AG04450 (cell line): ENCODE data around the gene GMEB1. TPM values are rescaled to one million over a fixed set of nuclear protein-coding genes. Genes with fewer than 3 reads are reported as not detected.

Source experiments
- CTCF ChIA-PET: fragments of 300-600, 350-600 bp; formaldehyde crosslinking; extraction: SDS; loops from one replicate; lab custom pipeline; 2022; ENCODE audit warnings: antibody characterized with exemption, inconsistent platforms; lab: Charles Lee
- POLR2A ChIA-PET: fragments of 350-600 bp; formaldehyde crosslinking; extraction: SDS; loops from one replicate; lab custom pipeline; 2021; ENCODE audit warnings: antibody characterized with exemption, inconsistent platforms; lab: Yijun Ruan, JAX
- DNase-seq: peaks from one replicate; pipeline ENCODE4 v3.0.0-alpha.2; 2011; ENCODE audit warnings: low read depth, low spot score
- H3K27ac ChIP-seq: one replicate; pipeline ENCODE4 v1.5.1; 2012; ENCODE audit warnings: low read depth, low read length, control low read depth
- H3K27me3 ChIP-seq: one replicate; pipeline ENCODE4 v1.6.0; 2012; ENCODE audit warnings: low read length; ENCODE audit not compliant: control insufficient read depth, insufficient read depth
- H3K4me3 ChIP-seq: 2 replicates; pipeline ENCODE4 v1.5.1; 2011; ENCODE audit warnings: mild to moderate bottlenecking, low read depth, low read length, control low read depth
- H3K9me3 ChIP-seq: 2 replicates; pipeline ENCODE4 v1.5.1; 2012; ENCODE audit warnings: low read length; ENCODE audit not compliant: control insufficient read depth, insufficient read depth
- CTCF ChIP-seq: IDR thresholded peaks from 2 replicates; pipeline ENCODE4 v1.5.1; 2011; ENCODE audit warnings: low read depth, low read length, control low read depth, inconsistent platforms
- polyA minus RNA-seq: library from RNA; depleted of rRNA, polyadenylated mRNA; stranded (reverse); fragments of >200 nt; gene quantifications from 2 replicates; pipeline ENCODE4 v1.2.3, GENCODE V29; 2011; rRNA and poly(A)+ RNA removed
- polyA plus RNA-seq: library from polyadenylated mRNA; depleted of rRNA; stranded (reverse); fragments of >200 nt; gene quantifications from 2 replicates; pipeline ENCODE4 v1.2.3, GENCODE V29; 2011; rRNA removed

GMEB1 gene, protein sequence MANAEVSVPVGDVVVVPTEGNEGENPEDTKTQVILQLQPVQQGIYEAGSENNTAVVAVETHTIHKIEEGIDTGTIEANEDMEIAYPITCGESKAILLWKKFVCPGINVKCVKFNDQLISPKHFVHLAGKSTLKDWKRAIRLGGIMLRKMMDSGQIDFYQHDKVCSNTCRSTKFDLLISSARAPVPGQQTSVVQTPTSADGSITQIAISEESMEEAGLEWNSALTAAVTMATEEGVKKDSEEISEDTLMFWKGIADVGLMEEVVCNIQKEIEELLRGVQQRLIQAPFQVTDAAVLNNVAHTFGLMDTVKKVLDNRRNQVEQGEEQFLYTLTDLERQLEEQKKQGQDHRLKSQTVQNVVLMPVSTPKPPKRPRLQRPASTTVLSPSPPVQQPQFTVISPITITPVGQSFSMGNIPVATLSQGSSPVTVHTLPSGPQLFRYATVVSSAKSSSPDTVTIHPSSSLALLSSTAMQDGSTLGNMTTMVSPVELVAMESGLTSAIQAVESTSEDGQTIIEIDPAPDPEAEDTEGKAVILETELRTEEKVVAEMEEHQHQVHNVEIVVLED
- polyA plus RNA-seq (6.2 and 6.5 TPM in 2 replicates), polyA minus RNA-seq (9.9 and 11.9 TPM in 2 replicates)

GRCh38 chr1:28668191-28668955, at the start of gene GMEB1:
TSS of gene GMEB1 (plus strand) at chr1:28668784. CDS start at chr1:28683613, 14,829 bp downstream.
- CTCF ChIA-PET = interaction anchor here (2.6 kb wide), 1 partner anchor 68 kb away, joined by 20 read pairs; the partner anchor contains the start of gene YTHDF2
- Histone ChIP-seq H3K27ac (peak within 1 kb of the TSS; percentile 93), H3K27me3 (no peaks in the 10 kb centered on the region), H3K9me3 (no peaks in the 10 kb centered on the region; the same call in 1 of the 2 replicates), H3K4me3 (peak within 1 kb of the TSS; percentile 75)
- no peak for DNase-seq
- no peak for TF ChIP-seq CTCF
- POLR2A ChIA-PET = interaction anchor here (0.6 to 4.4 kb wide), 7 partner anchors 15 to 68 kb away, joined by 3 to 40 read pairs (median 4); partner anchors contain the start of genes RNU11, TAF12 and YTHDF2

GRCh38 chr1:28631713-28632112, 36.9 kb upstream of the GMEB1 start:
- Histone ChIP-seq H3K27me3 (no peaks in the 10 kb centered on the region), H3K9me3 (no peaks in the 10 kb centered on the region), H3K4me3 (no peak overlapping the region), H3K27ac (no peak overlapping the region)
- DNase-seq = no peak
- POLR2A ChIA-PET = no interaction called here
- TF ChIP-seq CTCF = no peak
- CTCF ChIA-PET = interaction anchor here (0.6 kb wide), 1 partner anchor 152 kb away, joined by 4 read pairs; no protein-coding TSS in a partner anchor

GRCh38 chr1:28632560-28632959, 36.0 kb upstream of the GMEB1 start:
- no peak overlapping the region for H3K4me3 ChIP-seq
- no peak overlapping the region for H3K27ac ChIP-seq
- ChIA-PET CTCF (no interaction called here), POLR2A (no interaction called here)
- H3K9me3 ChIP-seq = no peaks in the 10 kb centered on the region
- no peak for DNase-seq
- H3K27me3 ChIP-seq = no peaks in the 10 kb centered on the region
- TF ChIP-seq CTCF = no peak

- TF ChIP-seq CTCF = peak; percentile 38
- Histone ChIP-seq H3K4me3 (no peak overlapping the region), H3K27ac (no peak overlapping the region), H3K9me3 (no peaks in the 10 kb centered on the region; the same call in 1 of the 2 replicates), H3K27me3 (no peaks in the 10 kb centered on the region)
- ChIA-PET CTCF (interaction anchor here (1.5 kb wide), 1 partner anchor 236 kb away, joined by 9 read pairs; no protein-coding TSS in a partner anchor), POLR2A (interaction anchor here (0.6 to 0.7 kb wide), 2 partner anchors 8 to 57 kb away, joined by 4 to 6 read pairs; partner anchors contain the start of gene RNU11)
- no peak for DNase-seq
Observed at GRCh38 chr1:28640766-28641165, 27.8 kb upstream of the GMEB1 start.
